ENCODE results near the gene LACTB.

Gene LACTB

GRCh38 chr15:63165166-63165859, 43.7 kb downstream of the LACTB start:
- Histone ChIP-seq H3K4me2 (ENCODE audit: low read length) (no peak overlapping the region), H3K9me3 (ENCODE audit: low read length) (no peaks in the 10 kb centered on the region), H4K20me1 (ENCODE audit: insufficient read depth, low read length) (no peaks in the 10 kb centered on the region), H2AFZ (ENCODE audit: low read length) (no peak overlapping the region), H3K9ac (ENCODE audit: low read length) (no peak overlapping the region), H3K9me2 (ENCODE audit: low read depth, low read length) (no peaks in the 10 kb centered on the region), H3F3A (ENCODE audit: insufficient read depth, low read length) (no peaks in the 10 kb centered on the region), H3K27ac (ENCODE audit: low read depth, low read length, poor library complexity, severe bottlenecking) (no peak overlapping the region), H3K79me2 (ENCODE audit: insufficient read depth, low read length) (no peaks in the 10 kb centered on the region), H3K4me3 (ENCODE audit: low read depth, low read length, poor library complexity, severe bottlenecking) (no peak overlapping the region), H3K4me1 (ENCODE audit: insufficient read depth, low read length, severe bottlenecking) (no peaks in the 10 kb centered on the region), H3K36me3 (ENCODE audit: insufficient read depth, low read length) (no peaks in the 10 kb centered on the region), H3K27me3 (ENCODE audit: insufficient read depth, low read length) (no peaks in the 10 kb centered on the region)
- no peak for TF ChIP-seq CTCF (IDR thresholded peaks at IDR 0.05; ENCODE audit: low read length)
- TF ChIP-seq EZH2 (IDR thresholded peaks at IDR 0.05; ENCODE audit: borderline replicate concordance, low read length): no peak

- H3K4me2 ChIP-seq (ENCODE audit: low read length): no peak overlapping the region
- H3K4me1 ChIP-seq (ENCODE audit: insufficient read depth, low read length, severe bottlenecking): no peaks in the 10 kb centered on the region
- no peaks in the 10 kb centered on the region for H3K9me2 ChIP-seq (ENCODE audit: low read depth, low read length)
- H3K4me3 ChIP-seq (ENCODE audit: low read depth, low read length, poor library complexity, severe bottlenecking): no peak overlapping the region
- H3K9ac ChIP-seq (ENCODE audit: low read length): no peak overlapping the region
- no peak overlapping the region for H2AFZ ChIP-seq (ENCODE audit: low read length)
- H3K27me3 ChIP-seq (ENCODE audit: insufficient read depth, low read length): no peaks in the 10 kb centered on the region
- H4K20me1 ChIP-seq (ENCODE audit: insufficient read depth, low read length): no peaks in the 10 kb centered on the region
- H3K79me2 ChIP-seq (ENCODE audit: insufficient read depth, low read length): no peaks in the 10 kb centered on the region
- H3K27ac ChIP-seq (ENCODE audit: low read depth, low read length, poor library complexity, severe bottlenecking): no peak overlapping the region
- H3K36me3 ChIP-seq (ENCODE audit: insufficient read depth, low read length): no peaks in the 10 kb centered on the region
- H3F3A ChIP-seq (ENCODE audit: insufficient read depth, low read length): no peaks in the 10 kb centered on the region
- TF ChIP-seq EZH2 (IDR thresholded peaks at IDR 0.05; ENCODE audit: borderline replicate concordance, low read length): no peak
- TF ChIP-seq CTCF (IDR thresholded peaks at IDR 0.05; ENCODE audit: low read length): peak; percentile 50; the same call in 1 of the 2 replicates
- H3K9me3 ChIP-seq (ENCODE audit: low read length): no peaks in the 10 kb centered on the region
Observed at GRCh38 chr15:63166219-63166618, 44.6 kb downstream of the LACTB start.

GRCh38 chr15:63169788-63170187, 48.1 kb downstream of the LACTB start:
- Histone ChIP-seq H3K27me3 (ENCODE audit: insufficient read depth, low read length) (no peaks in the 10 kb centered on the region), H3K4me3 (ENCODE audit: low read depth, low read length, poor library complexity, severe bottlenecking) (no peak overlapping the region), H3K4me1 (ENCODE audit: insufficient read depth, low read length, severe bottlenecking) (no peaks in the 10 kb centered on the region), H3K36me3 (ENCODE audit: insufficient read depth, low read length) (no peaks in the 10 kb centered on the region), H4K20me1 (ENCODE audit: insufficient read depth, low read length) (no peaks in the 10 kb centered on the region), H3K4me2 (ENCODE audit: low read length) (no peak overlapping the region), H3K79me2 (ENCODE audit: insufficient read depth, low read length) (no peaks in the 10 kb centered on the region), H3K9me2 (ENCODE audit: low read depth, low read length) (no peaks in the 10 kb centered on the region), H3K9ac (ENCODE audit: low read length) (no peak overlapping the region), H3K27ac (ENCODE audit: low read depth, low read length, poor library complexity, severe bottlenecking) (no peak overlapping the region), H3K9me3 (ENCODE audit: low read length) (no peaks in the 10 kb centered on the region), H3F3A (ENCODE audit: insufficient read depth, low read length) (no peaks in the 10 kb centered on the region), H2AFZ (ENCODE audit: low read length) (no peak overlapping the region)
- TF ChIP-seq EZH2 (IDR thresholded peaks at IDR 0.05; ENCODE audit: borderline replicate concordance, low read length) (no peak), CTCF (IDR thresholded peaks at IDR 0.05; ENCODE audit: low read length) (no peak)
